Stimulated activated CD4-positive, alpha-beta T cell treated with anti-CD3 and anti-CD28 coated beads, Interleukin-2, amount 100 ng/mL, for 48 hours (primary cell): ENCODE results near the gene C15orf61.

Experiments
- DNase-seq, 2 donors: peaks; one replicate each; pipeline ENCODE4 v3.0.0-alpha.2; 2020

The C15orf61 gene

GRCh38 chr15:67515090-67515489 lies 5.8 kb upstream of the C15orf61 start:
- no peak for DNase-seq

GRCh38 chr15:67515557-67515956 lies 5.4 kb upstream of the C15orf61 start:
- no peak for DNase-seq

- DNase-seq = no peak
These were observed 456 bp upstream of the C15orf61 start for GRCh38 chr15:67520321-67521028.

- no peak for DNase-seq
These were observed 1.0 kb downstream of the C15orf61 start for GRCh38 chr15:67521783-67522568.

GRCh38 chr15:67523330-67523729 lies 2.4 kb downstream of the C15orf61 start:
- DNase-seq = no peak

DNA sequence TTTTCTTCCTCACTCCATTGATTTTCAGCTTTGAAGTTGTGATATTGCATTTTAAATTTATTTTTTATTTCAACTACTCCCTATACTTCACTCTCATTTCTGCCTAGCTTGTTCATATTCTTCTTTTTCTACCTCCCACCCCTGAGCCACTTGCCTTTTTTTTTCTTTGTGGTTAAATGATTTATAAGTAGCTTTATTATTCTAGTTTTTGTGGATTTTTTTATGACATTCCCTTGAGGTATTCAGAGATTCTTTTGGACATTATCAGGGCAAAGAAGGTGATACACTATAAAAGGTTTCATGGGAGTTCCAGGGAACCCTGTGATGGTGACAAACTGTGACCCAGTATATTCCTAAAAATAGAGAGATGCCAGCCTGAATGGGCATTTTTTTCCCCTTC lies 3.3 kb downstream of the C15orf61 start:
- DNase-seq = no peak

DNA sequence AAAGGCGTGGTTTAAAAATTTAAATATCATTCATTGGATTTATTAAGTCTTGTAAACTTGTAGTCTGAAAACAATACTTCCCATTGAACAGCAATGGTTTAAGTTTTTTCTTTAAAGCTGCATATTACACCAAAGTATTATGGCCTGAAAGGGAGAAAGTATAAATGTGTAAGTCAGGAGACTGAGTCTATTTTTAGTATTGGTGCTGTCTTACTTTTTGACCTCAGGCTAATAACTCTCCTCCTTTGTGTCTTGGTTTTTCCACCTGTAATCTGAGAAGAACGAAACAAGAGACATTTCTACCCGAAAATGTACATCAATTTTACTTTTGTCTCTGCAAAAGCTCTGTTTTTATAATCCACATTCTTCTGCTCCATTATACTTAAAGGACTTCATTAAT lies 7.6 kb downstream of the C15orf61 start:
- DNase-seq = no peak

DNA sequence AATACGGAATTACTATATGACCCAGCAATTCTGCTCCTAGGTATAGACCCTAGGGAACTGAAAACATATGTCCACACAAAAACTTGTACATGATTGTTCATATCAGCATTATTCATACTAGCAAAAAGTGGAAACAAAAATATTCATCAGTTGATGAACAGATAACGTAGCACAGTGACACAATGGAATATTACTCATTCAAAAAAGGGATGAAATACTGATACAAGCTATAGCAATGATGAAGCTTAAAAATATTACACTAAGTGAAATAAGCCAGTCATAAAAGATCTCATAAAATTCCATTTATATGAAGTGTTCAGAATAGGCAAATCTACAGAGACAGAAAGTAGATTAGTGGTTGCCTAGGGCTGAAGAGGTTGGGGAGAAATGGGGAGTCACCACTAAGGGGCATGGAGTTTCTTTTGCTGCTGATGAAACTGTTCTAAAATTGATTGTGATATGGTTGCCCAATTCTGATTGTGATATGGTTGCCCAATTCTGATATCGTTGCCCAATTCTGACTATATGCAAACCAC lies 10.5 kb downstream of the C15orf61 start:
- DNase-seq = no peak

GRCh38 chr15:67533873-67534272 lies 12.9 kb downstream of the C15orf61 start:
- DNase-seq = no peak

- DNase-seq = no peak
These were observed 13.4 kb downstream of the C15orf61 start for GRCh38 chr15:67534360-67534759.

GRCh38 chr15:67537771-67538170 lies 16.8 kb downstream of the C15orf61 start:
- DNase-seq = no peak

DNA sequence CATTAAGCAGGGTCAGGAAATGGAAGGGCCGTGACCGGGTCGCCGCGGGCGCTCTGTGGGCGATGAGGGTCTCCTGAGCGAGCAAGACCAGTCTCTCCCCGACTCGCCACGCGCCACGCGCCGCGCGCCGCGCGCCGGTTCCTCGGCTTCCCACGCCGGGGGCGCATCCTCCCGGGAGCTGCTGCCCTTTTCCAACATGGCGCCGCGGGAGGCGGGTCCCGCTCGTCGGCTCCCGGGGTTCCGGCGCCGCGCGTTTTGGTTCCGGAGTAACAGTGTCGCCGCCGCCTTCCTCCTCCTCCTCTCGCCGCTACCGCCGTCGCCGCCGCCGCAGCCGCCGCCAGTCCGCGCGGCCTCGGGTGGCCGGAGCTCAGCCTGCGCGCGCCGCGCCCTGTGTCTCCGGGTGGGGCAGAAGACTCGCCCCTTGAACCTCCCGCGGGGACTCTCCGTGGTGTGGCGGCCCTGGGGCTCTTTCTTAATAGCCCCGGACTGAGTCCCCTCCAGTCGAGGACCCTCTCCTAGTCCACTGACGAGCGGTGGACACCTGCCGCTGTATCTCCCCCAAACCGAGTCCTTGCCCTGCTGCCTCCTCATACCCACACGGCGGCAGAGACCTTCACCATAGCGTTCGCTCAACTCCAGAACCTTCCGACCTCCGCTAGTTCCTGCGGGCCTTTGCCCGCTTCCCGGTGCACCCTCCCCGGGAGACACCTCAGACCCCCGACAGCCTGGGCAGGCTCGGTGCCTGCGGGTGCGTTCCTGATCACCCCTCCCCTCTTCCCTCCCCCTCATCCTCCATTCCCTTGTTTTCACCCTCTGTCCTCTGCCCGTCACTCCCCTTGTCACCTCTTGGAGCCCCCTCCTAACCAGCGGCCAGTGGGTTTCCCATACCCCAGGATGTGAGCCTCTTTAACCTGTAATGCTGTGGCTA lies 21.8 kb downstream of the C15orf61 start, which contains the start of gene MAP2K5:
MAP2K5 (plus strand) TSS at position 284 of the 928 bp plus-strand sequence; CDS start at position 917, 633 bp downstream.
- peak; percentile 79 for DNase-seq

DNA sequence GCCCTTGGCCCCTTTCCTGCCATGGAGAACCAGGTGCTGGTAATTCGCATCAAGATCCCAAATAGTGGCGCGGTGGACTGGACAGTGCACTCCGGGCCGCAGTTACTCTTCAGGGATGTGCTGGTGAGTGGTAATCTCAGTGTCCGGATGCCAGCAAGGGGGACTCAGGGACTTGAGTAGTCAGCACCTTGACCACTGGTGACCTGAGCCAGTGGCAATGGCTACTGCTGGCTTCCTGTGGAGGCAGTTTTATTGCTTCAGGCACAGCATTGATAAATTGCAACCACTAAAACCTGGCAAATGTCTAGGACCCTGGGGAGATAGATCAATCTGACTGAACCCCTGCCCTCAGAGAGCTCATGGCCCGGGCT lies 22.4 kb downstream of the C15orf61 start:
- no peak for DNase-seq

DNA sequence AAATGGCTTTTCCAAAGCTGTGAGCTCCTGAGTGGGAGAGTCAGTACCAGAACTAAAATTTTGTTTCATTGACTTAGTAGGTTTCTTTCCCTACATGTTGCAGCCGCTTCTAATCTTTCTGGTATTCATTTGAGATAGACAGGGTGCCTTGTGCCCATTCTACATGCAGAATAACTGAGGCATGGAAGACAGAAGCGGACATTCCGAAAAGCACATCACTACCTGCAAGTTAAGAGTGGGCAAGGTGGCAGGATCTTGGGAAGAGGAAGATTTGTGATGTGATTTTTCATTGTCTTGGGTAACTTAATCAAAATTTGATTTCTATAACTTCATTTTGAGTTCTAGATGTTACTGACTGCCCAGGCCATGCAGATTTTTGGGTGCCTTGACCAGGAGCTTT lies 23.5 kb downstream of the C15orf61 start:
- DNase-seq = no peak

GRCh38 chr15:67545864-67546263 lies 24.9 kb downstream of the C15orf61 start:
- no peak for DNase-seq

GRCh38 chr15:67547064-67547463 lies 26.1 kb downstream of the C15orf61 start:
- DNase-seq = no peak

DNA sequence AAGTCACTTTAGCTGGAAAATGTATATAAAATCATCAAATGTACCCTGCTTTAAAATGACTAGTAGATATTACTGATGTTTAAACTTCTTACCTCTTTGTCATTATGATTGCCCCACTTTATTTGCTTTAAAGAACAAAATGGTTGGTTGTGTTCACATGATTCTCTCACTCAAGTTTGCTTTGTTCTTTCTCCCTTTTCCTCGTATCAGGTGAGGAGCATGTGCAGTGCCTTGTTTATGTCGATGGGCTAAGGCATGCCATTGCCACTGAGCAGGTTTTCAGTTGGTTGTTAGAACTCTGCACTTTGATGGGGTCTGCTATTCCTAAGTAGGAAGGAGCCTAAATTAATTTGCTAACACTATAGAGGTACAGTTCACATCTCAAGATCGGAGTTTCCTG lies 26.9 kb downstream of the C15orf61 start:
- DNase-seq = no peak

DNA sequence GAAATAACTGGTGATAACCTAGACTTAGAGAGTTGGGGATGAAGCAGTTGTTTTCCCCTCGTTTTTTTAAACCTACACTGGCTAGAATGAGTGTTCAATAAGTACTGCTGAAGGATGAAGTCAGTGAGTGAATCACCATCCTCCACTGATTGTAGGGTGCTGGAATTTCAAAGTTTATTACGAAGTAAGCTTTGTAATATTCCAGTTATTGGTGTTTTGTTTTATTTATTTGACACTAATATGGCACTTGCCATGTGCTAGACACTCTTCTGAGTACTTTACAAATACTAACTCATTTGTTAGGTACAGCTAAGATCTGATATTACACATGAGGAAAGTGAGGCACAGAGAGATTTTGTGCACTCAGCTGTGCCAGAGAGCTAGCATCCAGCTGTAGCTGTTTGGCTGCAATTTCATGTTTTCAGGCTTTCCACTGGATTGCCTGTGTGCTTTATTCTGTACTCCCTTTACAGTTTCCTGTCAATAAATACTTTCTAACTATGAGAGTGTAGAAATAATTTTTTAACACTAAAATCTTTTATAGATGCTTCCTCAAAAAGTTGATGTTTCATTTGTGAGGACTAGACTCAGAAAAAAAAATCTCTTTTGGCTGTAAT lies 27.4 kb downstream of the C15orf61 start:
- DNase-seq = no peak

DNA sequence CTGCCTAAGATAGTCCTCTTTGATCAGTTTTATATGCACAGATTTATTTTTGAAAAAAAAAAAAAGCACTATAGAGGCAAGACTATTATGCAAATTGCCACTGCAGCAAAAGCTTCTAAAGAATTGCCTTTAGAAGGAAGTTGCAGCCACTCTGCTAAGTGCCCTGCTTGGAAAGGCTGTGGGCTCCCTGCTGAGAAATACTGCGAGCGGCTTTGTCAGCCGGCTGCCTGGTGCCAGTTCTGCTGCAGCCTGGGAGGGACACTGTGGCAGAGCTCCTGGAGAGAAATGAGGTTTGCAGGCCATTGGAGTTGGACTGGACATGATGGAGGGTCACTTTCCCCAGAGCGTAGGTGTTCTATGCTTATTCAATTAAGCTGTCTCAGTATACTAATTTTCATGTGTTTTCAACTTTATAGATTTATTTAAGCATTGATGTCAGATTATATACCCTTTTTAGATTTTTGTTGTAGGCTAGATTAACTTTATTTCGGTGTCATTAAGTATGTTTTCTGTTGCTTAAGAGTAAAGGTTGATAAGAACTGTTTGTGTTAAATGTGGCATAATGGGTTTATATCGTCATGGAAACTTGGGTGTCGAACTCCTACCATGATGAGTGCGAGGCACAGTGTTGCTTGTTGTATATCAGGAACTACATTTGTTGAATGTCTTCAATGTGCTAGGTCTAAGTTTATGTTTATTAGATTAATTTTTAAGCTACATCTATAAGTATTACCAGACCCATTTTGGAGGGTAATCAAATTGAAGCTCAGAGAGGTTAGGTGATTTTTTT lies 28.1 kb downstream of the C15orf61 start:
- DNase-seq = no peak

DNA sequence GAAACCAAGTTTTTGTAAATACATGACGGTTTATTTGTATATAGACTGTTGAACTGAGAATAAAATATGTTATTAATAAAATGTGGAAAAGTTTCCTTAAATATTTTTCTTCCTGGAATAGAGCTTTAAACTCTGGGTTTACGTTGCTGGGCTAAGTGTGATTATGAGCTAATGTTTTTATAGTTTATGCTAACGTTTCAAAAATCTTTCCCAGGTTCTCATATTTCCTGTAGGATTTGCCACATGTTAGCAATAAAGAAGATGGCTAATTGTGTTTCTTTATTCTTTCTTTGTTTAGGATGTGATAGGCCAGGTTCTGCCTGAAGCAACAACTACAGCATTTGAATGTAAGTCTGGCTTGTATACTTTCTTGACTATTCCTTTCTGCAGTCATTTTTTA lies 28.8 kb downstream of the C15orf61 start:
- DNase-seq = no peak

GRCh38 chr15:67550522-67550921 lies 29.6 kb downstream of the C15orf61 start:
- DNase-seq = no peak
